Naive thymus-derived CD4-positive, alpha-beta T cell (primary cell): Measurements from ENCODE around the gene BMP7. TPM values are rescaled to one million over a fixed set of nuclear protein-coding genes. Genes with fewer than 3 reads are reported as not detected.

Experiments
- ATAC-seq: fragments of 150-1000 bp; cut with Tn5 transposase; 2 replicates; pipeline ENCODE4 v1.10.0; 2021; ENCODE audit warnings: mild to moderate bottlenecking, moderate library complexity
- CTCF ChIA-PET: fragments of 350-600 bp; sonication (Branson Sonifier 250); formaldehyde crosslinking; loops from one replicate; lab custom pipeline; 2021; ENCODE audit warnings: antibody characterized with exemption; lab: Charles Lee
- POLR2A ChIA-PET: fragments of 350-600 bp; sonication (Branson Sonifier 250); formaldehyde crosslinking; loops from one replicate; lab custom pipeline; 2021; ENCODE audit warnings: antibody characterized with exemption, inconsistent platforms; lab: Charles Lee
- DNase-seq, 9 donors: peaks; one replicate each; pipeline versions ENCODE4 v3.0.0 to v3.0.0-alpha.2; 2020 to 2022; ENCODE audit warnings: mixed read lengths in 1 of 9
- H3K27ac ChIP-seq: one replicate; pipeline ENCODE4 v1.7.0; 2013; ENCODE audit warnings: mild to moderate bottlenecking, low read depth, low read length, moderate library complexity
- H3K27me3 ChIP-seq, 2 donors: one replicate each; pipeline ENCODE4 v1.7.0; 2013; ENCODE audit warnings: low read length in 2 of 2, mild to moderate bottlenecking in 2 of 2, moderate library complexity in 2 of 2; ENCODE audit not compliant: control insufficient read depth in 2 of 2, insufficient read depth in 2 of 2
- H3K36me3 ChIP-seq, 3 experiments: 1 replicate in 2 of 3; 2 replicates in 1 of 3; pipeline ENCODE4 v1.7.0; 2013; ENCODE audit warnings: low read length in 3 of 3, mild to moderate bottlenecking in 3 of 3, moderate library complexity in 1 of 3; ENCODE audit not compliant: insufficient read depth in 3 of 3, control insufficient read depth in 2 of 3
- H3K4me1 ChIP-seq, 2 donors: one replicate each; pipeline ENCODE4 v1.7.0; 2013; ENCODE audit warnings: low read length in 2 of 2, mild to moderate bottlenecking in 2 of 2, moderate library complexity in 1 of 2; ENCODE audit not compliant: control insufficient read depth in 2 of 2, insufficient read depth in 2 of 2
- H3K4me3 ChIP-seq: 2 replicates; pipeline ENCODE4 v1.7.0; 2013; ENCODE audit warnings: mild to moderate bottlenecking, low read length
- H3K9me3 ChIP-seq, 3 experiments: 1 replicate in 2 of 3; 2 replicates in 1 of 3; pipeline ENCODE4 v1.7.0; 2013; ENCODE audit warnings: low read length in 3 of 3; ENCODE audit not compliant: control insufficient read depth in 2 of 3
- H3K27ac Mint-ChIP-seq, 9 donors: one replicate each; pipeline ENCODE4 v1.8.0; 2020 to 2022; ENCODE audit warnings: mixed read lengths in 9 of 9, mild to moderate bottlenecking in 8 of 9, moderate library complexity in 5 of 9, inconsistent platforms in 2 of 9
- H3K27me3 Mint-ChIP-seq, 5 donors: one replicate each; pipeline ENCODE4 v1.8.0; 2021 to 2022; ENCODE audit warnings: mixed read lengths in 5 of 5, mild to moderate bottlenecking in 1 of 5
- H3K36me3 Mint-ChIP-seq, 5 donors: one replicate each; pipeline ENCODE4 v1.8.0; 2020 to 2022; ENCODE audit warnings: mixed read lengths in 5 of 5, mild to moderate bottlenecking in 3 of 5, inconsistent platforms in 1 of 5
- H3K4me1 Mint-ChIP-seq, 7 donors: one replicate each; pipeline ENCODE4 v1.8.0; 2020 to 2022; ENCODE audit warnings: mixed read lengths in 7 of 7, mild to moderate bottlenecking in 3 of 7, inconsistent platforms in 1 of 7
- H3K4me3 Mint-ChIP-seq, 10 donors: one replicate each; pipeline ENCODE4 v1.8.0; 2020 to 2022; ENCODE audit warnings: mild to moderate bottlenecking in 10 of 10, mixed read lengths in 10 of 10, moderate library complexity in 6 of 10, inconsistent platforms in 2 of 10
- H3K9me3 Mint-ChIP-seq, 11 donors: one replicate each; pipeline ENCODE4 v1.8.0; 2020 to 2022; ENCODE audit warnings: mixed read lengths in 11 of 11, mild to moderate bottlenecking in 4 of 11, inconsistent platforms in 1 of 11, moderate library complexity in 1 of 11
- intact Hi-C, 2 donors: fragments of 100-400 bp; cut with micrococcal nuclease; formaldehyde crosslinking; loops; one replicate each; pipeline ENCODE4 v1.15.1; 2023
- polyA plus RNA-seq, 2 donors: library from polyadenylated mRNA; unstranded; fragments of 300-500 nt; fragmentation: Illumina TruSeq; gene quantifications; one replicate each; pipeline ENCODE4 v1.2.3, GENCODE V29; 2021
- total RNA-seq, 6 experiments: library from RNA in 5 of 6; stranded (reverse) in 5 of 6; gene quantifications; 1 replicate in 5 of 6; 2 replicates in 1 of 6; pipeline ENCODE4 v1.2.3 and lab custom pipeline; 2021 to 2026

BMP7 gene
- total and polyA plus RNA-seq, 7 experiments from 2014 or later, result not detected

DNA sequence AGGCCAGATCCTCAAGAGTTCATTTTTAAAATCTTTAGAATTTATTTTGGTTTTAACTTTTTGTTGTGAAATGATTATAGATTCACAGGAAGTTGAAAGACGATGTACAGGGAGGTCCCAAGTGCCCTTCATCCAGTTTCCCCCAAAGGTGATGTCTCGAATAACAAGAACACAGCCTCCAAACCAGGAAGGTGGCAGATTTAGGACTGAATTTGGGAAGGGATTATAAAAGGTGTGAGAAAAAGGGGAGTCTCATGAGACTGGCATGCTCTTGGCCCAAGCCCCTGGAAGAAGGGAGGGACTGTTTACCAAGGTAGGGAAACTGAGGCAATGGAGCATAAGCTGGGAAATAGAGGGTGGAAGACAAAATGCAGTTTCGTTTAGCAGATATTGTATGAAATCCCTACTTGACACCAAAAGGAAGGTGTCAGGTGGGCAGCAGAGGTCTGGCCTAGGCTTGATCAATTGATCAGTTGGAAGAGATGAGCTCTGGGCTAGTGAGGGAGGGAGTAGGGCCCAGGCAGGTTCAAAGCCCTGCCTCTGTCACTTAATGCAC is 81.2 kb downstream of the BMP7 start:
- Histone ChIP-seq H3K4me3 (no peak overlapping the region), H3K4me1 (no peaks in the 10 kb centered on the region), H3K36me3 (no peaks in the 10 kb centered on the region), H3K27me3 (no peaks in the 10 kb centered on the region), H3K27ac (no peak overlapping the region), H3K9me3 (no peaks in the 10 kb centered on the region)
- H3K4me1 Mint-ChIP-seq, result peaks cover 0 to 5% (median 0%) of the 10 kb centered on the region in 7 donors
- ATAC-seq (no peak), DNase-seq (no peak)
- H3K36me3 Mint-ChIP-seq, result no peaks in the 10 kb centered on the region
- no peaks in the 10 kb centered on the region for H3K9me3 Mint-ChIP-seq
- intact Hi-C loops, result no loop called here
- ChIA-PET CTCF (no interaction called here), POLR2A (no interaction called here)
- H3K4me3 Mint-ChIP-seq, result no peak overlapping the region
- peaks cover 0 to 11% (median 10%) of the 10 kb centered on the region in 5 donors for H3K27me3 Mint-ChIP-seq
- no peak overlapping the region for H3K27ac Mint-ChIP-seq

DNA sequence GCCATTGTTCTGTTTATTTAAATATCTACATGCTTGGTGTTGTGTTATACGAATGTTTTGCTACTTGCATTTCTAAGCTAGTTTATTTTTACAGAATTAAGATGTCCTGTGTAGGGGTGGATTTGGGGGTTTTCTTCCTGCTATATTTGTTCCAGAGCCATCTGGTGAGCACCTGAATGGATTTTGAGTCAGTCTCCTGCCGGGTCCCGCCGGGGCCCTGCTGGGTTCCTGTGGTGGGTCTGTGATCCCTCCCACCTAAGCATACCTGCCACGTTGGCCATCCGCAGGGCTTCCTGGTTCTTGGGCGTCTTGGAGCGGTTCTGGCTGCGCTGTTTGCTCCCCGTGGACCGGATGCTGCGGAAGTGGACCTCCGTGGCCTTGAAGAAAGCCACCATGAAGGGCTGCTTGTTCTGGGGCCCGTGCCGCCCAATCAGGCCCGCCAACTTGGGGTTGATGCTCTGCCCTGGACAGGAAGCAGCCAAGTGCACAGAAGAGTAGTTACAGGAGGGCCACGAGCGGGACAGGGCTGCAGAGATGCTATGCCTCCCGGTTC is 82.9 kb downstream of the BMP7 start:
- no peak for DNase-seq
- ChIA-PET POLR2A (no interaction called here), CTCF (no interaction called here)
- no peaks in the 10 kb centered on the region for H3K4me1 ChIP-seq
- intact Hi-C loops, result no loop called here
- H3K27me3 ChIP-seq, result no peaks in the 10 kb centered on the region
- Mint-ChIP-seq H3K36me3 (no peaks in the 10 kb centered on the region), H3K27ac (no peak overlapping the region), H3K4me1 (peaks cover 0 to 2% (median 0%) of the 10 kb centered on the region in 7 donors), H3K27me3 (peaks cover 0 to 17% (median 6%) of the 10 kb centered on the region in 5 donors), H3K9me3 (peaks cover 0 to 1% (median 0%) of the 10 kb centered on the region in 11 donors), H3K4me3 (no peak overlapping the region)
- no peak for ATAC-seq
- no peak overlapping the region for H3K27ac ChIP-seq
- no peak overlapping the region for H3K4me3 ChIP-seq
- H3K9me3 ChIP-seq, result no peaks in the 10 kb centered on the region
- no peaks in the 10 kb centered on the region for H3K36me3 ChIP-seq

DNA sequence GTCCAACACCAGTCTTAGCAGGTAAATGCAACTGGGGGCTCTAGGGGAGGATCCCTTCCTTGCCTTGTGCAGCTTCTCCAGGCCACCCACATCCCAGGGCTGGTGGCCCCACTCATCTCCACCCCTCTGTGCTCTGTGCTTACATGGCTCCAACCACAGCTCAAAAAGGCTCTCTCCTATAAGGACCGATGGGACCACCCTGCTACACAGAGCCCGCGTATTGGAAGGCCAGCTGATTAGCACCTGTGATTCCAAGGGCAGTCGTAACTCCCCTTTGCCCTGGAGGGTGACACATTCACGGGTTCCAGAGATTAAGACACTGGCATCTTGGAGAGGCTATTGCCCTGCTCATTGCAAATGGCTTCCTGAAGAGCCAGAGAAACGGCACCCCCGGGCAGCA is 84.8 kb downstream of the BMP7 start:
- no peak for DNase-seq
- H3K4me3 Mint-ChIP-seq, result no peak overlapping the region
- H3K9me3 Mint-ChIP-seq, result peaks cover 0 to 2% (median 0%) of the 10 kb centered on the region in 11 donors
- Histone ChIP-seq H3K4me1 (no peaks in the 10 kb centered on the region), H3K27me3 (no peaks in the 10 kb centered on the region), H3K36me3 (no peaks in the 10 kb centered on the region), H3K9me3 (no peaks in the 10 kb centered on the region), H3K27ac (no peak overlapping the region), H3K4me3 (no peak overlapping the region)
- ATAC-seq, result no peak
- intact Hi-C loops, result no loop called here
- H3K36me3 Mint-ChIP-seq, result no peaks in the 10 kb centered on the region
- ChIA-PET POLR2A (no interaction called here), CTCF (no interaction called here)
- H3K27me3 Mint-ChIP-seq, result peaks cover 6 to 24% (median 16%) of the 10 kb centered on the region in 5 donors
- H3K4me1 Mint-ChIP-seq, result peaks cover 0 to 7% (median 2%) of the 10 kb centered on the region in 7 donors
- H3K27ac Mint-ChIP-seq, result no peak overlapping the region

DNA sequence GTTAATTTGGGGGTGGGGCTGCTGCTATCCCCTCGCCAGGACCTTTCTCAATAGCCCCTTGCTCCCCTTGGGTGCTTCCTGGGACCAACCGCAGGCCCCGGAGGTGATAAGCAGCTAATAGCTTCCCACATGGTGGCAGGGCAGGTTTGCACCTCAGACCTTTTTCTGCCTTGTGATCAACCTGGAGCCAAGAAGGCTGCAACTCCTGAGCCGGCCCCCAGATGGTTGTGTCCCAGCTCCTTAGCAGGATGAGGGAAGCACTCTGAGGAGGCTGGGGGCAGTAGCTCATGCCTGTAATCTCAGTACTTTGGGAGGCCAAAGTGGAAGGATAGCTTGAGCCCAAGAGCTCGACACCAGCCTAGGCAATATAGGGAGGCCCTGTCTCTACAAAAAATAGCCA is 85.5 kb downstream of the BMP7 start:
- CTCF ChIA-PET, result no interaction called here
- H3K4me1 Mint-ChIP-seq, result peaks cover 0 to 7% (median 2%) of the 10 kb centered on the region in 7 donors
- no peaks in the 10 kb centered on the region for H3K36me3 Mint-ChIP-seq
- peaks cover 0 to 2% (median 0%) of the 10 kb centered on the region in 11 donors for H3K9me3 Mint-ChIP-seq
- Histone ChIP-seq H3K4me1 (no peaks in the 10 kb centered on the region), H3K36me3 (no peaks in the 10 kb centered on the region), H3K27ac (no peak overlapping the region), H3K27me3 (no peaks in the 10 kb centered on the region), H3K4me3 (no peak overlapping the region), H3K9me3 (no peaks in the 10 kb centered on the region)
- intact Hi-C loops, result no loop called here
- no peak overlapping the region for H3K27ac Mint-ChIP-seq
- POLR2A ChIA-PET, result no interaction called here
- peaks cover 6 to 24% (median 16%) of the 10 kb centered on the region in 5 donors for H3K27me3 Mint-ChIP-seq
- ATAC-seq (no peak), DNase-seq (no peak)
- no peak overlapping the region for H3K4me3 Mint-ChIP-seq

DNA sequence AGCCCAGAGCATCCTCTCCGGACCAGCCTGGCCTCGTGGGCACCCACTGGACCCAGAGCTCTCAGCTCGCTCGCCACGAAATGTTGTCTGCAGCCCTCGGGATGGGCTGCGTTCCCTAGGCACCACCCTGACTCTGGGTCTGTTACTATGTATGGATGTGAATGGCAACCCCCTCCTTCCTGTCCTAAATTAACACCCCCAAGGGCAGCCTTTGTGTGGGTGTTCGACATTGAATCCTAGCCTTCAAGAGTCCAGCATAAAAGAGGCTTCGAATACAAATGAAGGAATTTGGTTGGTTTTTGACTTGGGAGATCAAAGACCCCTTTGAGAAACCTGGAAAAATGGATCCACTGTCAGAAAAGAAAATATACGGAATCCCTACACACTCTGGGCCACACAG is 86.1 kb downstream of the BMP7 start:
- H3K27me3 Mint-ChIP-seq, result peaks cover 6 to 25% (median 16%) of the 10 kb centered on the region in 5 donors
- CTCF ChIA-PET, result no interaction called here

DNA sequence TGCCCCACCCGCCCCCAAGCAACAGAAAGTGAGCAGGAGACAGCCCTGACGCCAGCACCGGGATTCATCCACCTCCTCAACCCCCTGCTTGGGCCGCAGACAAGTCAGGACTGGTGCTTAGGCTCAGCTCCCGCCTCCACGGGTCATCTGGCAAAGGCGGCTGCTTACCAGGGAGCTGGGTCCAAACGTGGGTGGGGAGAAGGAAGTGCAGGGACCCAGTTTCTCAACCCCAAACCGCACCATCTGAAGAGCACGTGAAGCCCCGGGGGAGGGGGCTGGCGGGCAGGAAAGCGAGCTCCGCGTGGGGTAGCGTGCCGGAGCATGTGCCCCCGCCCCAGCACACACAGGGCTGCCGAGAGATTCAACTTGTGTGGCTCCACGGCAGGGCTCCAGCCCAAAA is 87.2 kb downstream of the BMP7 start:
- Histone ChIP-seq H3K4me1 (no peaks in the 10 kb centered on the region), H3K27ac (no peak overlapping the region), H3K9me3 (no peaks in the 10 kb centered on the region), H3K36me3 (no peaks in the 10 kb centered on the region), H3K4me3 (no peak overlapping the region), H3K27me3 (no peaks in the 10 kb centered on the region)
- H3K27ac Mint-ChIP-seq, result no peak overlapping the region
- H3K36me3 Mint-ChIP-seq, result no peaks in the 10 kb centered on the region
- peaks cover 0 to 2% (median 0%) of the 10 kb centered on the region in 11 donors for H3K9me3 Mint-ChIP-seq
- H3K27me3 Mint-ChIP-seq, result peaks cover 6 to 25% (median 16%) of the 10 kb centered on the region in 5 donors
- ChIA-PET POLR2A (interaction anchor here (0.6 kb wide), 1 partner anchor 181 kb away, joined by 3 read pairs; no protein-coding TSS in a partner anchor), CTCF (no interaction called here)
- H3K4me3 Mint-ChIP-seq, result no peak overlapping the region
- ATAC-seq (no peak), DNase-seq (no peak)
- peaks cover 0 to 7% (median 2%) of the 10 kb centered on the region in 7 donors for H3K4me1 Mint-ChIP-seq
- intact Hi-C loops, result no loop called here

More for the DNA sequence above, 86.1 kb downstream of the BMP7 start:
- no peak overlapping the region for H3K27ac Mint-ChIP-seq
- Histone ChIP-seq H3K4me3 (no peak overlapping the region), H3K4me1 (no peaks in the 10 kb centered on the region), H3K36me3 (no peaks in the 10 kb centered on the region), H3K27ac (no peak overlapping the region), H3K27me3 (no peaks in the 10 kb centered on the region), H3K9me3 (no peaks in the 10 kb centered on the region)
- H3K4me3 Mint-ChIP-seq, result no peak overlapping the region
- POLR2A ChIA-PET, result no interaction called here
- intact Hi-C loops, result no loop called here
- no peaks in the 10 kb centered on the region for H3K36me3 Mint-ChIP-seq
- peaks cover 0 to 2% (median 0%) of the 10 kb centered on the region in 11 donors for H3K9me3 Mint-ChIP-seq
- ATAC-seq (no peak), DNase-seq (no peak)
- H3K4me1 Mint-ChIP-seq, result peaks cover 0 to 7% (median 2%) of the 10 kb centered on the region in 7 donors
